Activated B cell treated with CpG ODN at 0.5 μM for 24 hours (primary cell): ENCODE results near the gene SP3. TPM values are rescaled to one million over a fixed set of nuclear protein-coding genes. Genes with fewer than 3 reads are reported as not detected.

Experiments
- ATAC-seq: fragments of 200-7000 bp; cut with Tn5 transposase; one replicate; pipeline ENCODE4 v1.10.0; 2021; ENCODE audit warnings: low read depth, mild to moderate bottlenecking, moderate library complexity
- CTCF ChIA-PET: fragments of 350-600 bp; sonication (Branson Sonifier 250); formaldehyde crosslinking; loops from one replicate; lab custom pipeline; 2021; ENCODE audit warnings: antibody characterized with exemption; lab: Charles Lee
- POLR2A ChIA-PET: fragments of 350-600 bp; sonication (Branson Sonifier 250); formaldehyde crosslinking; loops from one replicate; lab custom pipeline; 2021; ENCODE audit warnings: antibody characterized with exemption; lab: Charles Lee
- DNase-seq: peaks from one replicate; pipeline ENCODE4 v3.0.0; 2022
- H3K27ac Mint-ChIP-seq: one replicate; pipeline ENCODE4 v1.8.0; 2020; ENCODE audit warnings: mixed read lengths
- H3K27me3 Mint-ChIP-seq: one replicate; pipeline ENCODE4 v1.8.0; 2021; ENCODE audit warnings: mixed read lengths
- H3K36me3 Mint-ChIP-seq: one replicate; pipeline ENCODE4 v1.8.0; 2021; ENCODE audit warnings: low read depth, mixed read lengths
- H3K4me1 Mint-ChIP-seq: one replicate; pipeline ENCODE4 v1.8.0; 2021; ENCODE audit warnings: mixed read lengths
- H3K4me3 Mint-ChIP-seq: one replicate; pipeline ENCODE4 v1.8.0; 2020; ENCODE audit warnings: mild to moderate bottlenecking, mixed read lengths
- H3K9me3 Mint-ChIP-seq: one replicate; pipeline ENCODE4 v1.8.0; 2020; ENCODE audit warnings: mixed read lengths
- CTCF ChIP-seq: fragments of 200-600 bp; IDR thresholded peaks from one replicate; pipeline ENCODE4 v1.8.0; 2022; ENCODE audit warnings: antibody characterized with exemption, mild to moderate bottlenecking
- intact Hi-C: fragments of 100-400 bp; cut with micrococcal nuclease; formaldehyde crosslinking; loops from one replicate; pipeline ENCODE4 v1.15.1; 2024
- total RNA-seq: library from RNA; stranded (reverse); gene quantifications from 2 replicates; pipeline ENCODE4 v1.2.3, GENCODE V29; 2022

SP3 gene
- total RNA-seq, 1 donor from 2014 or later: 139 TPM

GRCh38 chr2:173886613-173887012 lies 78.6 kb downstream of the SP3 start:
- ChIA-PET POLR2A (no interaction called here), CTCF (interaction anchor here (0.7 kb wide), 1 partner anchor 28 kb away, joined by 3 read pairs; no protein-coding TSS in a partner anchor)
- Mint-ChIP-seq H3K36me3 (peaks cover 7% of the 10 kb centered on the region), H3K9me3 (peaks cover 12% of the 10 kb centered on the region), H3K4me1 (peaks cover 2% of the 10 kb centered on the region), H3K27ac (no peak overlapping the region), H3K4me3 (no peak overlapping the region), H3K27me3 (no peaks in the 10 kb centered on the region)
- ATAC-seq (no peak), DNase-seq (no peak)
- intact Hi-C loops: no loop called here
- TF ChIP-seq CTCF: no peak

GRCh38 chr2:173884025-173884802 lies 81.0 kb downstream of the SP3 start:
- H3K4me1 Mint-ChIP-seq: peaks cover 2% of the 10 kb centered on the region
- CTCF ChIA-PET: interaction anchor here (0.7 to 1.2 kb wide), 5 partner anchors 14 to 483 kb away, joined by 3 to 5 read pairs (median 4); no protein-coding TSS in a partner anchor
- TF ChIP-seq CTCF: no peak
- DNase-seq: no peak
- peak; percentile 50 for ATAC-seq
- H3K9me3 Mint-ChIP-seq: peaks cover 5% of the 10 kb centered on the region
- peaks cover 11% of the 10 kb centered on the region for H3K27me3 Mint-ChIP-seq
- POLR2A ChIA-PET: interaction anchor here (0.6 kb wide), 2 partner anchors 9 to 16 kb away, joined by 3 read pairs; no protein-coding TSS in a partner anchor
- intact Hi-C loops: loop anchor here (1.0 to 5.0 kb wide), 4 partner anchors 13 to 482 kb away; no protein-coding TSS in a partner anchor
- H3K36me3 Mint-ChIP-seq: peaks cover 5% of the 10 kb centered on the region
- no peak overlapping the region for H3K27ac Mint-ChIP-seq
- H3K4me3 Mint-ChIP-seq: no peak overlapping the region

GRCh38 chr2:173881886-173882285 lies 83.3 kb downstream of the SP3 start:
- peaks cover 2% of the 10 kb centered on the region for H3K4me1 Mint-ChIP-seq
- H3K4me3 Mint-ChIP-seq: no peak overlapping the region
- peaks cover 16% of the 10 kb centered on the region for H3K27me3 Mint-ChIP-seq
- H3K36me3 Mint-ChIP-seq: no peaks in the 10 kb centered on the region
- DNase-seq: no peak
- no peak for TF ChIP-seq CTCF
- ATAC-seq: no peak
- ChIA-PET CTCF (no interaction called here), POLR2A (no interaction called here)
- no peak overlapping the region for H3K27ac Mint-ChIP-seq
- H3K9me3 Mint-ChIP-seq: no peaks in the 10 kb centered on the region
- intact Hi-C loops: loop anchor here (5.0 kb wide), 1 partner anchor 480 kb away; no protein-coding TSS in a partner anchor

- H3K27me3 Mint-ChIP-seq: peaks cover 16% of the 10 kb centered on the region
- H3K27ac Mint-ChIP-seq: no peak overlapping the region
- intact Hi-C loops: loop anchor here (5.0 kb wide), 1 partner anchor 479 kb away; no protein-coding TSS in a partner anchor
- ATAC-seq: no peak
- peaks cover 2% of the 10 kb centered on the region for H3K4me1 Mint-ChIP-seq
- ChIA-PET POLR2A (no interaction called here), CTCF (no interaction called here)
- no peaks in the 10 kb centered on the region for H3K36me3 Mint-ChIP-seq
- no peak for DNase-seq
- H3K9me3 Mint-ChIP-seq: no peaks in the 10 kb centered on the region
- no peak for TF ChIP-seq CTCF
- no peak overlapping the region for H3K4me3 Mint-ChIP-seq
Observed at GRCh38 chr2:173881461-173881860, 83.7 kb downstream of the SP3 start.

- Mint-ChIP-seq H3K9me3 (no peaks in the 10 kb centered on the region), H3K27me3 (peaks cover 16% of the 10 kb centered on the region), H3K4me1 (peaks cover 3% of the 10 kb centered on the region), H3K27ac (no peak overlapping the region), H3K4me3 (no peak overlapping the region), H3K36me3 (no peaks in the 10 kb centered on the region)
- ATAC-seq: no peak
- no peak for TF ChIP-seq CTCF
- ChIA-PET CTCF (no interaction called here), POLR2A (no interaction called here)
- intact Hi-C loops: loop anchor here (5.0 kb wide), 1 partner anchor 478 kb away; no protein-coding TSS in a partner anchor
- DNase-seq: no peak
Observed at GRCh38 chr2:173880561-173880960, 84.6 kb downstream of the SP3 start.
